ENCODE measurements around the gene HBD.

GRCh38 chr11:5239046-5239445 lies 4.8 kb upstream of the HBD start:
- TF ChIP-seq CTCF (IDR thresholded peaks at IDR 0.05) (no peak), POLR2A (IDR thresholded peaks at IDR 0.05) (no peak), EP300 (IDR thresholded peaks at IDR 0.05) (no peak)

All from tibial nerve (tissue), 4 donors.